ENCODE results near the gene TREML4. TPM values are rescaled to one million over a fixed set of nuclear protein-coding genes. Genes with fewer than 3 reads are reported as not detected.

Gene TREML4
- polyA plus RNA-seq, 2 donors: not detected

- Histone ChIP-seq H3K27ac (ENCODE audit: low read depth in 2 of 2, low read length in 1 of 2) (no peak overlapping the region), H3K4me3 (ENCODE audit: low read depth in 1 of 2, low read length in 2 of 2) (no peak overlapping the region), H3K9me3 (ENCODE audit: control insufficient read depth in 2 of 2, insufficient read depth in 1 of 2, low read depth in 1 of 2, low read length in 1 of 2) (peaks cover 5 to 6% of the 10 kb centered on the region in 2 donors), H3K27me3 (ENCODE audit: control insufficient read depth in 1 of 2, insufficient read depth in 2 of 2, low read length in 2 of 2) (no peaks in the 10 kb centered on the region), H3K36me3 (ENCODE audit: control insufficient read depth in 2 of 2, insufficient read depth in 2 of 2, low read length in 1 of 2) (no peaks in the 10 kb centered on the region), H3K4me1 (ENCODE audit: control insufficient read depth in 2 of 2, insufficient read depth in 2 of 2, low read length in 1 of 2) (no peaks in the 10 kb centered on the region)
- 73 to 74% methylated on average over 9 of the region's 9 CpGs for WGBS, 2 donors
These were observed 19.2 kb downstream of the TREML4 start for GRCh38 chr6:41247288-41247865.

- H3K4me1 ChIP-seq (ENCODE audit: control insufficient read depth in 2 of 2, insufficient read depth in 2 of 2, low read length in 1 of 2): no peaks in the 10 kb centered on the region
- H3K27me3 ChIP-seq (ENCODE audit: control insufficient read depth in 1 of 2, insufficient read depth in 2 of 2, low read length in 2 of 2): no peaks in the 10 kb centered on the region
- no peaks in the 10 kb centered on the region for H3K36me3 ChIP-seq (ENCODE audit: control insufficient read depth in 2 of 2, insufficient read depth in 2 of 2, low read length in 1 of 2)
- H3K27ac ChIP-seq (ENCODE audit: low read depth in 2 of 2, low read length in 1 of 2): no peak overlapping the region
- no peak overlapping the region for H3K4me3 ChIP-seq (ENCODE audit: low read depth in 1 of 2, low read length in 2 of 2)
- H3K9me3 ChIP-seq (ENCODE audit: control insufficient read depth in 2 of 2, insufficient read depth in 1 of 2, low read depth in 1 of 2, low read length in 1 of 2): peaks cover under 1 to 5% of the 10 kb centered on the region in 2 donors
- WGBS, 2 donors: 75 to 77% methylated on average over 7 of the region's 7 CpGs
These were observed 19.9 kb downstream of the TREML4 start for GRCh38 chr6:41247882-41248705.

- Histone ChIP-seq H3K27ac (ENCODE audit: low read depth in 2 of 2, low read length in 1 of 2) (no peak overlapping the region), H3K9me3 (ENCODE audit: control insufficient read depth in 2 of 2, insufficient read depth in 1 of 2, low read depth in 1 of 2, low read length in 1 of 2) (peaks cover 0 to 2% of the 10 kb centered on the region in 2 donors), H3K4me1 (ENCODE audit: control insufficient read depth in 2 of 2, insufficient read depth in 2 of 2, low read length in 1 of 2) (no peaks in the 10 kb centered on the region), H3K27me3 (ENCODE audit: control insufficient read depth in 1 of 2, insufficient read depth in 2 of 2, low read length in 2 of 2) (no peaks in the 10 kb centered on the region), H3K4me3 (ENCODE audit: low read depth in 1 of 2, low read length in 2 of 2) (no peak overlapping the region), H3K36me3 (ENCODE audit: control insufficient read depth in 2 of 2, insufficient read depth in 2 of 2, low read length in 1 of 2) (no peaks in the 10 kb centered on the region)
- 64 to 66% methylated on average over 3 of the region's 3 CpGs for WGBS, 2 donors
These were observed 24.4 kb downstream of the TREML4 start for GRCh38 chr6:41252401-41253169.

- peaks cover 2 to 3% of the 10 kb centered on the region in 2 donors for H3K9me3 ChIP-seq (ENCODE audit: control insufficient read depth in 2 of 2, insufficient read depth in 1 of 2, low read depth in 1 of 2, low read length in 1 of 2)
- peaks cover 0 to 3% of the 10 kb centered on the region in 2 donors for H3K27me3 ChIP-seq (ENCODE audit: control insufficient read depth in 1 of 2, insufficient read depth in 2 of 2, low read length in 2 of 2)
- H3K36me3 ChIP-seq (ENCODE audit: control insufficient read depth in 2 of 2, insufficient read depth in 2 of 2, low read length in 1 of 2): no peaks in the 10 kb centered on the region
- no peak overlapping the region for H3K4me3 ChIP-seq (ENCODE audit: low read depth in 1 of 2, low read length in 2 of 2)
- H3K27ac ChIP-seq (ENCODE audit: low read depth in 2 of 2, low read length in 1 of 2): no peak overlapping the region
- H3K4me1 ChIP-seq (ENCODE audit: control insufficient read depth in 2 of 2, insufficient read depth in 2 of 2, low read length in 1 of 2): no peaks in the 10 kb centered on the region
These were observed 27.0 kb downstream of the TREML4 start for GRCh38 chr6:41255110-41255509.

- H3K4me1 ChIP-seq (ENCODE audit: control insufficient read depth in 2 of 2, insufficient read depth in 2 of 2, low read length in 1 of 2): no peaks in the 10 kb centered on the region
- H3K4me3 ChIP-seq (ENCODE audit: low read depth in 1 of 2, low read length in 2 of 2): no peak overlapping the region
- no peaks in the 10 kb centered on the region for H3K36me3 ChIP-seq (ENCODE audit: control insufficient read depth in 2 of 2, insufficient read depth in 2 of 2, low read length in 1 of 2)
- H3K9me3 ChIP-seq (ENCODE audit: control insufficient read depth in 2 of 2, insufficient read depth in 1 of 2, low read depth in 1 of 2, low read length in 1 of 2): peaks cover 2 to 3% of the 10 kb centered on the region in 2 donors
- H3K27me3 ChIP-seq (ENCODE audit: control insufficient read depth in 1 of 2, insufficient read depth in 2 of 2, low read length in 2 of 2): peaks cover 0 to 3% of the 10 kb centered on the region in 2 donors
- no peak overlapping the region for H3K27ac ChIP-seq (ENCODE audit: low read depth in 2 of 2, low read length in 1 of 2)
- 78% methylated on average over 5 of the region's 5 CpGs for WGBS, 2 donors
These were observed 27.6 kb downstream of the TREML4 start for GRCh38 chr6:41255638-41256246.

GRCh38 chr6:41256383-41256782 lies 28.2 kb downstream of the TREML4 start:
- Histone ChIP-seq H3K4me3 (ENCODE audit: low read depth in 1 of 2, low read length in 2 of 2) (no peak overlapping the region), H3K4me1 (ENCODE audit: control insufficient read depth in 2 of 2, insufficient read depth in 2 of 2, low read length in 1 of 2) (no peaks in the 10 kb centered on the region), H3K9me3 (ENCODE audit: control insufficient read depth in 2 of 2, insufficient read depth in 1 of 2, low read depth in 1 of 2, low read length in 1 of 2) (peaks cover 0 to 3% of the 10 kb centered on the region in 2 donors), H3K27ac (ENCODE audit: low read depth in 2 of 2, low read length in 1 of 2) (no peak overlapping the region), H3K36me3 (ENCODE audit: control insufficient read depth in 2 of 2, insufficient read depth in 2 of 2, low read length in 1 of 2) (no peaks in the 10 kb centered on the region), H3K27me3 (ENCODE audit: control insufficient read depth in 1 of 2, insufficient read depth in 2 of 2, low read length in 2 of 2) (peaks cover 0 to 3% of the 10 kb centered on the region in 2 donors)
- 81 to 93% methylated on average over 1 of the region's 1 CpG for WGBS, 2 donors

- WGBS, 2 donors: 29 to 52% methylated on average over 2 of the region's 2 CpGs
- Histone ChIP-seq H3K9me3 (ENCODE audit: control insufficient read depth in 2 of 2, insufficient read depth in 1 of 2, low read depth in 1 of 2, low read length in 1 of 2) (peaks cover 0 to 3% of the 10 kb centered on the region in 2 donors), H3K27ac (ENCODE audit: low read depth in 2 of 2, low read length in 1 of 2) (no peak overlapping the region), H3K27me3 (ENCODE audit: control insufficient read depth in 1 of 2, insufficient read depth in 2 of 2, low read length in 2 of 2) (peaks cover 0 to 3% of the 10 kb centered on the region in 2 donors), H3K4me3 (ENCODE audit: low read depth in 1 of 2, low read length in 2 of 2) (no peak overlapping the region), H3K4me1 (ENCODE audit: control insufficient read depth in 2 of 2, insufficient read depth in 2 of 2, low read length in 1 of 2) (no peaks in the 10 kb centered on the region), H3K36me3 (ENCODE audit: control insufficient read depth in 2 of 2, insufficient read depth in 2 of 2, low read length in 1 of 2) (no peaks in the 10 kb centered on the region)
These were observed 29.4 kb downstream of the TREML4 start for GRCh38 chr6:41257369-41258195.

- Histone ChIP-seq H3K36me3 (ENCODE audit: control insufficient read depth in 2 of 2, insufficient read depth in 2 of 2, low read length in 1 of 2) (no peaks in the 10 kb centered on the region), H3K4me3 (ENCODE audit: low read depth in 1 of 2, low read length in 2 of 2) (no peak overlapping the region), H3K27me3 (ENCODE audit: control insufficient read depth in 1 of 2, insufficient read depth in 2 of 2, low read length in 2 of 2) (peaks cover 0 to 3% of the 10 kb centered on the region in 2 donors), H3K4me1 (ENCODE audit: control insufficient read depth in 2 of 2, insufficient read depth in 2 of 2, low read length in 1 of 2) (no peaks in the 10 kb centered on the region), H3K9me3 (ENCODE audit: control insufficient read depth in 2 of 2, insufficient read depth in 1 of 2, low read depth in 1 of 2, low read length in 1 of 2) (peaks cover 0 to 3% of the 10 kb centered on the region in 2 donors), H3K27ac (ENCODE audit: low read depth in 2 of 2, low read length in 1 of 2) (no peak overlapping the region)
- 67 to 76% methylated on average over 1 of the region's 1 CpG for WGBS, 2 donors
These were observed 30.0 kb downstream of the TREML4 start for GRCh38 chr6:41258196-41258493.

- peaks cover 0 to 3% of the 10 kb centered on the region in 2 donors for H3K27me3 ChIP-seq (ENCODE audit: control insufficient read depth in 1 of 2, insufficient read depth in 2 of 2, low read length in 2 of 2)
- H3K4me1 ChIP-seq (ENCODE audit: control insufficient read depth in 2 of 2, insufficient read depth in 2 of 2, low read length in 1 of 2): no peaks in the 10 kb centered on the region
- H3K4me3 ChIP-seq (ENCODE audit: low read depth in 1 of 2, low read length in 2 of 2): no peak overlapping the region
- 64 to 65% methylated on average over 2 of the region's 2 CpGs for WGBS, 2 donors
- peaks cover 0 to 3% of the 10 kb centered on the region in 2 donors for H3K9me3 ChIP-seq (ENCODE audit: control insufficient read depth in 2 of 2, insufficient read depth in 1 of 2, low read depth in 1 of 2, low read length in 1 of 2)
- H3K36me3 ChIP-seq (ENCODE audit: control insufficient read depth in 2 of 2, insufficient read depth in 2 of 2, low read length in 1 of 2): no peaks in the 10 kb centered on the region
- no peak overlapping the region for H3K27ac ChIP-seq (ENCODE audit: low read depth in 2 of 2, low read length in 1 of 2)
These were observed 34.3 kb downstream of the TREML4 start for GRCh38 chr6:41262401-41262800.
